Keratinocyte (primary cell): ENCODE measurements around the gene MRGPRF.

Source experiments
- CTCF ChIP-seq, 3 experiments: IDR thresholded peaks in 1 of 3; conservative IDR thresholded peaks in 1 of 3; optimal IDR thresholded peaks in 1 of 3; 2 replicates in 2 of 3; 3 replicates in 1 of 3; pipeline versions ENCODE3 to v1.5.1; 2011; ENCODE audit warnings: low read length in 3 of 3, mild to moderate bottlenecking in 3 of 3, moderate library complexity in 2 of 3, control low read depth in 1 of 3, inconsistent platforms in 1 of 3; ENCODE audit not compliant: insufficient read depth in 2 of 3; ENCODE audit errors: extremely low read depth in 1 of 3
- EZH2 ChIP-seq: IDR thresholded peaks from one replicate; pipeline ENCODE4 v1.6.1; 2012; ENCODE audit warnings: inconsistent platforms, mild to moderate bottlenecking, low read length, moderate library complexity

GRCh38 chr11:68973219-68973618 is 39.8 kb downstream of the MRGPRF start:
- TF ChIP-seq CTCF (optimal IDR thresholded peaks at IDR 0.05 in 1 of 3, IDR thresholded peaks at IDR 0.05 in 1 of 3, conservative IDR thresholded peaks at IDR 0.05 in 1 of 3; ENCODE audit: extremely low read depth in 1 of 3, insufficient read depth in 2 of 3, low read length in 3 of 3) (no peak), EZH2 (no peak)
